H9 (cell line): Measurements from ENCODE around the gene TMEM63B. TPM values are rescaled to one million over a fixed set of nuclear protein-coding genes. Genes with fewer than 3 reads are reported as not detected.

Source experiments
- DNase-seq: peaks from one replicate; pipeline ENCODE4 v3.0.0-alpha.2; 2017
- H2AFZ ChIP-seq: one replicate; pipeline ENCODE4 v1.6.1; 2013; ENCODE audit warnings: mild to moderate bottlenecking, low read length, control low read depth, moderate library complexity
- H2AK5ac ChIP-seq: 2 replicates; pipeline ENCODE4 v1.6.1; 2013; ENCODE audit warnings: low read length, control low read depth, mixed read lengths; ENCODE audit not compliant: insufficient read length
- H2BK120ac ChIP-seq: one replicate; pipeline ENCODE4 v1.6.1; 2013; ENCODE audit warnings: low read depth, mild to moderate bottlenecking, low read length, control low read depth, inconsistent platforms; ENCODE audit not compliant: poor library complexity, severe bottlenecking
- H2BK12ac ChIP-seq: 2 replicates; pipeline ENCODE4 v1.6.1; 2013; ENCODE audit warnings: low read length, control low read depth, mixed read lengths, low read depth; ENCODE audit not compliant: insufficient read length
- H2BK15ac ChIP-seq: 2 replicates; pipeline ENCODE4 v1.6.1; 2013; ENCODE audit warnings: low read depth, low read length, control low read depth
- H2BK20ac ChIP-seq: one replicate; pipeline ENCODE4 v1.6.1; 2013; ENCODE audit warnings: low read depth, mild to moderate bottlenecking, low read length, control low read depth, inconsistent platforms; ENCODE audit not compliant: poor library complexity, severe bottlenecking
- H2BK5ac ChIP-seq: 2 replicates; pipeline ENCODE4 v1.6.1; 2013; ENCODE audit warnings: low read length, control low read depth, mixed read lengths; ENCODE audit not compliant: insufficient read length
- H3K14ac ChIP-seq: 2 replicates; pipeline ENCODE4 v1.6.1; 2013; ENCODE audit warnings: low read length, control low read depth; ENCODE audit not compliant: insufficient read depth
- H3K18ac ChIP-seq: 2 replicates; pipeline ENCODE4 v1.6.1; 2013; ENCODE audit warnings: low read depth, mild to moderate bottlenecking, mixed read lengths, low read length, control low read depth; ENCODE audit not compliant: insufficient read length
- H3K23ac ChIP-seq: 2 replicates; pipeline ENCODE4 v1.6.1; 2013; ENCODE audit warnings: low read length, control low read depth, mixed read lengths, low read depth; ENCODE audit not compliant: insufficient read length
- H3K23me2 ChIP-seq: 2 replicates; pipeline ENCODE4 v1.6.1; 2013; ENCODE audit warnings: low read depth, mild to moderate bottlenecking, mixed read lengths, low read length, control low read depth; ENCODE audit not compliant: insufficient read length, poor library complexity, severe bottlenecking
- H3K27ac ChIP-seq: 2 replicates; pipeline ENCODE4 v1.5.1; 2013; ENCODE audit warnings: low read length, control low read depth, mixed read lengths, low read depth; ENCODE audit not compliant: insufficient read length
- H3K27me3 ChIP-seq: 2 replicates; pipeline ENCODE4 v1.6.1; 2013; ENCODE audit warnings: low read length, control low read depth, inconsistent platforms; ENCODE audit not compliant: insufficient read depth
- H3K4ac ChIP-seq: 2 replicates; pipeline ENCODE4 v1.6.1; 2013; ENCODE audit warnings: low read depth, mild to moderate bottlenecking, control low read depth, inconsistent platforms, low read length, moderate library complexity
- H3K4me1 ChIP-seq: 2 replicates; pipeline ENCODE4 v1.6.1; 2013; ENCODE audit warnings: low read length, control low read depth, inconsistent platforms; ENCODE audit not compliant: insufficient read depth
- H3K4me2 ChIP-seq: 2 replicates; pipeline ENCODE4 v1.6.1; 2013; ENCODE audit warnings: low read length, control low read depth, mixed read lengths; ENCODE audit not compliant: insufficient read length, insufficient read depth
- H3K56ac ChIP-seq: 2 replicates; pipeline ENCODE4 v1.6.1; 2013; ENCODE audit warnings: low read depth, mild to moderate bottlenecking, mixed read lengths, low read length, control low read depth; ENCODE audit not compliant: insufficient read length
- H3K79me1 ChIP-seq: 2 replicates; pipeline ENCODE4 v1.6.1; 2013; ENCODE audit warnings: low read depth, mild to moderate bottlenecking, moderate library complexity, low read length, control low read depth, inconsistent platforms; ENCODE audit not compliant: insufficient read depth, poor library complexity, severe bottlenecking
- H3K79me2 ChIP-seq: 2 replicates; pipeline ENCODE4 v1.6.1; 2013; ENCODE audit warnings: low read length, control low read depth, inconsistent platforms; ENCODE audit not compliant: insufficient read depth
- H3K9ac ChIP-seq: 2 replicates; pipeline ENCODE4 v1.6.1; 2013; ENCODE audit warnings: low read length, control low read depth, mixed read lengths; ENCODE audit not compliant: insufficient read length; ENCODE audit errors: extremely low read depth
- H3K9me3 ChIP-seq: one replicate; pipeline ENCODE4 v1.6.1; 2013; ENCODE audit warnings: low read depth, low read length, inconsistent platforms; ENCODE audit not compliant: control insufficient read depth
- H3T11ph ChIP-seq: one replicate; pipeline ENCODE4 v1.6.1; 2013; ENCODE audit warnings: mild to moderate bottlenecking, low read length, control low read depth, inconsistent platforms
- H4K20me1 ChIP-seq: one replicate; pipeline ENCODE4 v1.6.1; 2013; ENCODE audit not compliant: control insufficient read depth, insufficient read length, insufficient read depth
- H4K5ac ChIP-seq: 2 replicates; pipeline ENCODE4 v1.6.1; 2013; ENCODE audit warnings: low read depth, mild to moderate bottlenecking, mixed read lengths, low read length, control low read depth; ENCODE audit not compliant: insufficient read length
- H4K8ac ChIP-seq: replicated peaks from 2 replicates; pipeline ENCODE4 v1.6.1; 2013; ENCODE audit warnings: low read length, control low read depth, mixed read lengths, low read depth; ENCODE audit not compliant: insufficient read length
- H4K91ac ChIP-seq: 2 replicates; pipeline ENCODE4 v1.6.1; 2013; ENCODE audit warnings: low read depth, mild to moderate bottlenecking, moderate library complexity, mixed read lengths, low read length, control low read depth; ENCODE audit not compliant: insufficient read length
- H3K27ac Mint-ChIP-seq, 3 experiments: 2 replicates in 2 of 3; 3 replicates in 1 of 3; pipeline ENCODE4 v1.8.0; 2020 to 2021; ENCODE audit warnings: mixed read lengths in 3 of 3, mild to moderate bottlenecking in 1 of 3, moderate library complexity in 1 of 3
- H3K27me3 Mint-ChIP-seq: 2 replicates; pipeline ENCODE4 v1.8.0; 2021; ENCODE audit warnings: low read depth, mild to moderate bottlenecking, moderate library complexity, mixed read lengths
- H3K36me3 Mint-ChIP-seq, 3 experiments: 2 replicates in 2 of 3; 3 replicates in 1 of 3; pipeline ENCODE4 v1.8.0; 2020 to 2021; ENCODE audit warnings: low read depth in 3 of 3, mixed read lengths in 3 of 3; ENCODE audit not compliant: insufficient read depth in 1 of 3
- H3K4me1 Mint-ChIP-seq, 2 experiments: 2 replicates each; pipeline ENCODE4 v1.8.0; 2020; ENCODE audit warnings: mixed read lengths in 2 of 2
- H3K4me3 Mint-ChIP-seq, 2 experiments: 2 replicates in 1 of 2; 3 replicates in 1 of 2; pipeline ENCODE4 v1.8.0; 2020 to 2021; ENCODE audit warnings: mild to moderate bottlenecking in 2 of 2, mixed read lengths in 2 of 2, moderate library complexity in 1 of 2
- H3K9me3 Mint-ChIP-seq, 2 experiments: 2 replicates in 1 of 2; 3 replicates in 1 of 2; pipeline ENCODE4 v1.8.0; 2020; ENCODE audit warnings: mild to moderate bottlenecking in 2 of 2, mixed read lengths in 2 of 2, moderate library complexity in 1 of 2
- WGBS: extraction: QIAGEN DNeasy Blood & Tissue Kit; methylation state at CpG from one replicate; pipeline ENCODE4 v1.1.7; 2013; ENCODE audit warnings: missing lambda C conversion rate, low lambda C conversion rate, mixed read lengths; ENCODE audit not compliant: insufficient read length; ENCODE audit errors: extremely low coverage; 5-methylcytosine and 5-hydroxymethylcytosine counted together
- total RNA-seq: library from RNA; stranded (reverse); gene quantifications from 2 replicates; pipeline ENCODE4 v1.2.1, GENCODE V29; 2021
- TF ChIP-seq, protein P1 (sequence below): fragments of 200-600 bp; sonication (generic); conservative IDR thresholded peaks from 3 replicates; pipeline ENCODE4 v1.8.0; 2021; ENCODE audit warnings: antibody characterized with exemption, mild to moderate bottlenecking

The TMEM63B gene
- total RNA-seq, 1 experiment from 2014 or later = 56.3 TPM

DNA sequence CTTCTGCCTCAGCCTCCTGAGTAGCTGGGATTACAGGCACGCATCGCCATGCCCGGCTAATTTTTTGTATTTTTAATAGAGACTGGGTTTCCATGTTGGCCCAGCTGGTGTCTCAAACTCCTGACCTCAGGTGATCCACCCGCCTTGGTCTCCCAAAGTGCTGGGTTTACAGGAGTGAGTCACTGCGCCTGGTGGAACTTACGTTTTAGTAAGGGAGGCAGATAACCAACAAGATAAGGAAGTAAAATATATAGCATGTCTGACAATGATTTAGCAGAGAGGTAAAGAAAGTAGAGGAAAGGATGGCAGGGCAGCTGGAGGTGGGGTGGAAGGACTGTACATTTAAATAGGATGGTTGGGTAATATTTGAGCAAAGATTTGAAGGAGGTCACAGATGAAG is 76.6 kb downstream of the TMEM63B start:
- H2BK20ac ChIP-seq = no peak overlapping the region
- H3K56ac ChIP-seq = no peak overlapping the region
- H3K27me3 Mint-ChIP-seq = no peaks in the 10 kb centered on the region
- H3T11ph ChIP-seq = no peak overlapping the region
- no peak overlapping the region for H3K4ac ChIP-seq
- no peak overlapping the region for H4K91ac ChIP-seq
- TF ChIP-seq, protein P1, sequence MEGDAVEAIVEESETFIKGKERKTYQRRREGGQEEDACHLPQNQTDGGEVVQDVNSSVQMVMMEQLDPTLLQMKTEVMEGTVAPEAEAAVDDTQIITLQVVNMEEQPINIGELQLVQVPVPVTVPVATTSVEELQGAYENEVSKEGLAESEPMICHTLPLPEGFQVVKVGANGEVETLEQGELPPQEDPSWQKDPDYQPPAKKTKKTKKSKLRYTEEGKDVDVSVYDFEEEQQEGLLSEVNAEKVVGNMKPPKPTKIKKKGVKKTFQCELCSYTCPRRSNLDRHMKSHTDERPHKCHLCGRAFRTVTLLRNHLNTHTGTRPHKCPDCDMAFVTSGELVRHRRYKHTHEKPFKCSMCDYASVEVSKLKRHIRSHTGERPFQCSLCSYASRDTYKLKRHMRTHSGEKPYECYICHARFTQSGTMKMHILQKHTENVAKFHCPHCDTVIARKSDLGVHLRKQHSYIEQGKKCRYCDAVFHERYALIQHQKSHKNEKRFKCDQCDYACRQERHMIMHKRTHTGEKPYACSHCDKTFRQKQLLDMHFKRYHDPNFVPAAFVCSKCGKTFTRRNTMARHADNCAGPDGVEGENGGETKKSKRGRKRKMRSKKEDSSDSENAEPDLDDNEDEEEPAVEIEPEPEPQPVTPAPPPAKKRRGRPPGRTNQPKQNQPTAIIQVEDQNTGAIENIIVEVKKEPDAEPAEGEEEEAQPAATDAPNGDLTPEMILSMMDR = no peak
- WGBS = no CpG with 5 or more reads among the region's 6 CpGs
- no peak overlapping the region; a peak in 1 of 5 replicates for H3K4me3 Mint-ChIP-seq
- H3K9me3 ChIP-seq = no peaks in the 10 kb centered on the region
- H3K79me1 ChIP-seq = no peaks in the 10 kb centered on the region
- DNase-seq = no peak
- no peak overlapping the region for H2AK5ac ChIP-seq
- no peak overlapping the region for H3K4me2 ChIP-seq
- H4K20me1 ChIP-seq = peaks cover 3% of the 10 kb centered on the region
- H2BK15ac ChIP-seq = no peak overlapping the region
- no peaks in the 10 kb centered on the region; a peak in 1 of 7 replicates for H3K36me3 Mint-ChIP-seq
- H3K14ac ChIP-seq = no peak overlapping the region
- peaks cover 22% of the 10 kb centered on the region for H3K4me1 ChIP-seq
- peaks cover 62 to 69% of the 10 kb centered on the region in 2 experiments for H3K4me1 Mint-ChIP-seq
- no peak overlapping the region for H2BK12ac ChIP-seq
- H3K27ac Mint-ChIP-seq = peak overlapping the region; percentile 35 to 89 (median 80); a peak in 5 of 7 replicates
- no peaks in the 10 kb centered on the region for H3K79me2 ChIP-seq
- no peak overlapping the region for H3K23ac ChIP-seq
- no peak overlapping the region for H4K5ac ChIP-seq
- no peak overlapping the region for H3K27ac ChIP-seq
- H2BK5ac ChIP-seq = no peak overlapping the region
- no peak overlapping the region for H2AFZ ChIP-seq
- H3K9ac ChIP-seq = no peak overlapping the region
- H4K8ac ChIP-seq = no peak overlapping the region
- H3K18ac ChIP-seq = no peak overlapping the region
- no peaks in the 10 kb centered on the region for H3K9me3 Mint-ChIP-seq
- no peak overlapping the region for H2BK120ac ChIP-seq
- H3K27me3 ChIP-seq = no peaks in the 10 kb centered on the region
- no peaks in the 10 kb centered on the region for H3K23me2 ChIP-seq

Other genes starting within 250 kb of the TMEM63B start
- 80.1 and 80.3 TPM in 2 replicates for gene MRPL14, start 102 bp upstream of the TMEM63B start, total RNA-seq
- 0.28 and 0.29 TPM in 2 replicates for gene CAPN11, start 31.3 kb downstream of the TMEM63B start, total RNA-seq
- 1.1 and 1.8 TPM in 2 replicates for gene MYMX, start 89.4 kb downstream of the TMEM63B start, total RNA-seq
- 118 and 124 TPM in 2 replicates for gene SLC29A1, start 96.0 kb downstream of the TMEM63B start, total RNA-seq
- 1,986 and 2,056 TPM in 2 replicates for gene HSP90AB1, start 119.5 kb downstream of the TMEM63B start, total RNA-seq
- 34.5 and 36.1 TPM in 2 replicates for gene SLC35B2, start 130.0 kb downstream of the TMEM63B start, total RNA-seq
- gene NFKBIE, start 138.0 kb downstream of the TMEM63B start, total RNA-seq = 9.7 and 12.1 TPM in 2 replicates
- 2.4 and 2.7 TPM in 2 replicates for gene TMEM151B, start 142.9 kb downstream of the TMEM63B start, total RNA-seq
- gene AARS2, start 185.8 kb downstream of the TMEM63B start, total RNA-seq = 21.7 and 22.1 TPM in 2 replicates
- not detected in 2 replicates for gene SPATS1, start 215.1 kb downstream of the TMEM63B start, total RNA-seq